Right hindlimb (tissue), 1 donor: Measurements from ENCODE around the gene MIF4GD.
"Not testable (repeated sequence)": the region's sequence is repeated elsewhere in the genome, so short reads cannot be mapped to it uniquely, and the experiment has no call there.

Experiments used
- DNase-seq: peaks from one replicate; pipeline ENCODE4 v3.0.0-alpha.2; 2018

The MIF4GD gene

DNA sequence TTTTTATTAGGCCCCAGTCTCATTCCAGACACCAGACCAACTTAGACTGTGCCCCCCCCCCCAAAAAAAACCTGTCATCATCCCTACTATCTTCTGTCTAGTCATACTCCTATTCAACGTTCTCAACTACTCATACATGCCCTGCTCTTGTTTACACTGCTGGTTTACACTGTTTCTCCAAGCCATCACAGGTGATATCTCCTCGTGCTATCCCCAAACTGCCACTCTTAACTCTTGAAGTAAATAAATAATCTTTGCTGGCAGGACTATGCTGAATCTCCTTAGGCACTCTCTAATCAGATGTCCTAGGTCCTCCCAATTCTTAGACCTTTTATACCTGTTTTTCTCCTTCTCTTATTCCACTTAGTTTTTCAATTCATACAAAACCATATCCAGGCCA lies 13.8 kb downstream of the MIF4GD start:
- not testable (repeated sequence) for DNase-seq

DNA sequence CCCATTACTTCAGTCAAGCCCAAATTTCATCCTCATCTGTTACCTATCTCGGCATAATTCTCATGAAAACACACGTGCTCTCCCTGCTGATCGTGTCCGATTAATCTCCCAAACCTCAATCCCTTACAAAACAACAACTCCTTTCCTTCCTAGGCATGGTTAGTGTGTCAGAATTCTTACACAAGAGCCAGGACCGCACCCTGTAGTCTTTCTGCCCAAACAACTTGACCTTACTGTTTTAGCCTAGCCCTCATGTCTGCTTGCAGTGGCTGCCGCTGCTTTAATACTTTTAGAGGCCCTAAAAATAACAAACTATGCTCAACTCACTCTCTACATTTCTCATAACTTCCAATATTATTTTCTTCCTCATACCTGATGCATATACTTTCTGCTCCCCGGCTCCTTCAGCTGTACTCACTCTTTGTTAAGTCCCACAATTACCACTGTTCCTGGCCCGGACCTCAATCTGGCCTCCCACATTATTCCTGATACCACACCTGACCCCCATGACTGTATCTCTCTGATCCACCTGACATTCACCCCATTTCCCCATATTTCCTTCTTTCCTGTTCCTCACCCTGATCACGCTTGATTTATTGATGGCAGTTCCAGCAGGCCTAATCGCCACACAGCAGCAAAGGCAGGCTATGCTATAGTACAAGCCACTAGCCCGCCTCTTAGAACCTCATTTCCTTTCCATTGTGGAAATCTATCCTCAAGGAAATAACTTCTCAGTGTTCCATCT lies 14.9 kb downstream of the MIF4GD start:
- DNase-seq, result not testable (repeated sequence)

DNA sequence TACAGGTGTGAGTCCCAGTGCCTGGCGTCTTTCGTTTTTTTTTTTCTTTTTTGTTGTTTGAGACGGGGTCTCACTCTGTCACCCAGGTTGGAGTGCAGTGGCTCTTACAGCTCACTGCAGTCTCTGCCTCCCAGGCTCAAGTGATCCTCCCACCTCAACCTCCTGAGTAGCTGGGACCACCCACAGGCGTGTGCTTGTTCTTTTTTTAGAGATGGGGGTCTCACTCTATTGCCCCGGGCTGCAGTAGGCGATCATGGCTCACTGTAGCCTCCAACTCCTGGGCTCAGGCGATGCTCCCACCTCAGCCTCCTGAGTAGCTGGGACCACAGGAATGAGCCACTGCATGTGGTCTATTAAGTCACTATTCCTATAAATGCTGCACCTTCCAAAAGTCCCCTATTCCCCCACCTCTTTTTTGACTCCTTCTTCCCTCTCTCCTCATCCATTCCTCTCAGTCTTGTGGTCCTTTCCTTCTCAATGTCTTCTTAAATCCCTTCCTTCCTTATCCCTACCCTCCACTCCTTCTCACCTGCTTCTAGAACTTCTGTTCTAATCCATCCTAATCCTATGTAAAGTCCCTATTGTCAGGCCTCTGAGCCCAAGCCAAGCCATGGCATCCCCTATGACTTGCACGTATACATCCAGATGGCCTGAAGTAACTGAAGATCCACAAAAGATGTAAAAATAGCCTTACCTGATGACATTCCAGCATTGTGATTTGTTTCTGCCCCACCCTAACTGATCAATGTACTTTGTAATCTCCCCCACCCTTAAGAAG lies 18.8 kb downstream of the MIF4GD start:
- DNase-seq, result no peak

GRCh38 chr17:75250009-75250471 lies 21.0 kb downstream of the MIF4GD start:
- no peak for DNase-seq

DNA sequence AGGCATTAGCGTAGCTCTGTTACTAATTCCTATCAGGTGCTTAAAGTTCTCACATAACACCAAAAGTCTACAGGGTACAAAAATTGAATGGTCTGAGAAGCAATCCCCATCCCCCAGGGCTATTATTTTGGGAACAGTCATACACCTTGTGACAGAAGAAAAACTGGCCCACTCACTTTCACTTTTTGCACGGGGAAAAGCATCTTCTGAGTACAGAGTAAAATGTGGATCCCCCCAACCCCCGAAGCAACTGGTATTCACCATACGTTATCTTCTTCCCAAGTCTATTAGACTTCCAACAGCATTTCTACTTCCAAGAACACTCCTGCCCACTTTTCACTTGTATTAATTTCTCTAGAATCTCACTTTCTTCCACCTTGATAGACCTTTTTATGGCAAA lies 21.5 kb downstream of the MIF4GD start:
- DNase-seq, result no peak

DNA sequence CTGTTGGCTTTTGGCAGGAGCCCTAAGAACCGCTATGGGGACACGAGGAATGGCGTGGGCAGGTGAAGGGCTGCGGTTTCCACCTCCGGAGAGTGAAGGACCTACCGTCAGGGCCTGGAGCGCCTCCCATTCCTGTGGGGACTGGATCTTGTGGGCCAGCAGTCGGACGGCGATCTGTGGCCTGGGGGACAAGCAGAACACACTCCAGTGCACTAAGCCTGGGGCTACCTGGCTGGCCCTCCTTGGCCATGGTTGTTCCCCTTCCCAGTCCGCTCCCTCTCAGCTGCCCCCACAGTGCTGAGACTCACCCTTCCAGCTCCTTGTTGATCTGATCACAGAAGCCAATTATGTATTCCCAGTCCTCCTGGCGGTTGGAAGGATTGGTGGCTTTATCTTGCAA lies 24.6 kb downstream of the MIF4GD start:
- DNase-seq, result no peak

DNA sequence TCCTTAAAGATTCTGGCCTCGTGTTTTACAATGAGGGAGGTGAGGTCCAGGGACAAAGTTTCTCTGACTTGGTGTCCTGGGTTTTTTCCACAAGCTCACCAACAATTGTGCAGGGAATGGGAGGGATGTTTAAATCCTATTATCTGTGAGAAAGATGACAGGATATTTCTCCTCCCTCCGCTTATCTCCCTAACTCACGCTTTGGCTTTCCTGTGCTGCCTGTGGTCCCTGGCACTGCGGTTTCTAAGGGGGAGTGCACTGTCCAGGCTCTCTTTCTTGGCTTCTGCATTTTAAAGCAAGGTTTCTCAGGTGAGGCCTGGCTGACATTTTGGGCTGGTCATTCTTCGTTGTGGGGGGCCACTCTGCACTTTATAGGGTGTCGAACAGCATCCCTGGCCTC lies 26.0 kb downstream of the MIF4GD start:
- no peak for DNase-seq

GRCh38 chr17:75244133-75244866 lies 26.7 kb downstream of the MIF4GD start:
- no peak for DNase-seq

- no peak for DNase-seq
These were observed 28.5 kb downstream of the MIF4GD start for GRCh38 chr17:75242461-75243042.

- no peak for DNase-seq
These were observed 29.0 kb downstream of the MIF4GD start for GRCh38 chr17:75241996-75242460.

DNA sequence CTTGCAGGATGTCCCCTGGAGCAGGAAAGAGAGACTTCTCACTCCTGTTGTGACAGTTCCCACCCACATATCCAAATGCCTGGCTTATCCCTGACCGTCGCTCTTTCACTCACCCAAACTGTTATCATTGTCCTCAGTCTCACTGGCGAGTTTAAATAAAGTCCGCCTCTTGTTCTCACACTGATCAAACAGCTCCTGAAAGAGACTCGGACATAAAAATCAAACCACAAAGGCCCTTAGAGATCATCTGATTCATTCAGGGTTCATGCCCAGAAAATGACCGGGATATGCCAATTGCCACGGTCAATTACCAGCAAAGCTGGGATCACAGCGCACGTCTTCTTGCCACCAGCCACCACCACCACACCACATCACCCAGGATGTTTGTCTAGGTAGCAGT lies 29.5 kb downstream of the MIF4GD start:
- no peak for DNase-seq

GRCh38 chr17:75241143-75241430 lies 29.9 kb downstream of the MIF4GD start:
- no peak for DNase-seq

DNA sequence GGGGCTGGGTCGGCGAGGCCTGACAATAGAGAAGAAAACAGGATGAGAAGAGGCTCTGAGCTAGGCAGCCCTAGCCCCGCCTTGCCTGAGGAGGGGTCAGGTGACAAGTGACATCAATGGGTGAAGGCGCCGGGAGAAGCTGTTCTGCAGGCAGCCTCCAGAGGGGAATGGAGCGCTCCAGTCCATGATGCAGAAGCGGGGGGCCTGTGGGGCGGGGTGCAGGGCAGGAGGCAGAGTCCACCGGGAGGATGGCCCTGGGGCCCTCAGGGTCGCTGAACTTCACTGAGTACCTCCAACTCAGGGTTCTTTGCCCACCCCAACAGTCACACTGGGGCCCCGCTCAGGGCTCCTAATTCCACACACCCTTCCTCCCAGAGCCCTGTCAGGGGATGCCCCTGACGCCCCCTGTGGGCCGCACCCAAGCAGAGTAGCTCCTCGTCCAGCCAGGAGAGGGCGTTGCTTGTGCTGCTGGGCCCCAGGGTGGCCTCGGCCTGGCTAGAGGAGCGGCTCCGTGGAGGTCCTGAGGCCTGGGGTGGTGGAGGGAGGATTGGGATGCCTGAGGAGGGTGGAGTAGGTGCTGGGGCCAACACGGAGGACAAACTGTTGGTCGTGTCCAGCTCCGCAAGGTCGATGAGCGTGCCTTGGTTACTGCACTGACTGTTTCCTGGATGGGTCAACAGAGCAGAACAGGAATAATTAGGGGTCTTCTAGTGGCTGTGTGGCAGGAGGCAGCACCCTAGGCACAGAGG lies 30.5 kb downstream of the MIF4GD start:
- DNase-seq, result no peak

DNA sequence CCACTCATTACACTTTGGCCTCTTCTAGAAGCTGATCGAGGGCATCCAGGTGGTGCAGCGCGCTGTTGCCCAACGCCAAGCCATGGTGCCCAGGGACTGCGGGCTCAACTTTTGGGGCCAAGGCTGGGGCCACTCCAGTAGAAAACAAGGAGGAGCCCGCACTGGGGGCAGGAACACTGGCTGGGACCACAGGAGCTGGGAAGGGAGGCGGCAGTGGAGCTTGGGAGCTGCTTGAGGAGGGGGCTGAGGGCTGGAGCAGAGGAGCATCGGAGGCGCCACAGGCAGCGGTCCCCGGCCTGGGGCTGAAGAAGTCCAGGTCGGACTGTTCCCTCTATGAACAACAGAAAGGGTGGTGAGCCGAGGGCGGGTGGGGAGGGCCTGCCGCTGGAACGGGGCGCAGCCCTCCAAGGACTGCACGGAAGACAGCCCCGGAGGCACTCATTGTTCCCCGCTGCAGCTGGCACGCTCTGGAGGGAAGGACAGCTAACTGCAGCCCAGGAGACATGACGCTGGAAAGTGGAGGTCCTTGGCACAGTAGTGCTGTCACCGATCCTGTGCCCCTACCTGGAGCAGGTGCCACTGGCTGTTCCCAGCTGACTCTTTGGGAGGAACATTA lies 31.1 kb downstream of the MIF4GD start:
- no peak for DNase-seq

- no peak for DNase-seq
These were observed 31.8 kb downstream of the MIF4GD start for GRCh38 chr17:75239214-75239613.

DNA sequence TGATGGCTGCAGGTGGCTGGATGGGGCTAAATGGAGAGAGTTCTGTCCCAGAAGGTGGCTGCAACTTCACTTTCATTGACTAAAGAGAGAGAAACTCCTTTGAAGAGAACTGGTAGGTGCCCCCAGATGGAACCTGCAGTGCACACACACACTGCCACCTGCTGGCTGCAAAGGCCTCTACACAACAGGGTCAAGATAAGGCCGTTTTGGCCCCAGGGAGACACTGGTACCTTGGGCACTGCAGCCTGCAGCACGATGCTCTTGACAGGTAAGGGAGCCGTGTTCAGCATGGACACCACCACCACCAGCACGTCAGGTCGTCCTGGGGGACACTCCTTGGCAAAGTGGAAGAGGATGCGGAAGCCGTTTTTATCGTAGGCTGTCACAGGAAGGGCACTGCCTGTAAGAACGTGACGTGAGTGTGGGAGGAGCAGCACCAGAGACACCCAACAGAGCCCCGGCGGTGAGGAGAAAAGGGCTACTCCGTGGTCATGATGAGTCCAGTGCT lies 32.3 kb downstream of the MIF4GD start:
- DNase-seq, result peak; percentile 57

GRCh38 chr17:75238020-75238580 lies 32.9 kb downstream of the MIF4GD start:
- no peak for DNase-seq

- DNase-seq, result no peak
These were observed 33.7 kb downstream of the MIF4GD start for GRCh38 chr17:75237100-75238014.

- DNase-seq, result no peak
These were observed 38.2 kb downstream of the MIF4GD start for GRCh38 chr17:75232786-75233185.

DNA sequence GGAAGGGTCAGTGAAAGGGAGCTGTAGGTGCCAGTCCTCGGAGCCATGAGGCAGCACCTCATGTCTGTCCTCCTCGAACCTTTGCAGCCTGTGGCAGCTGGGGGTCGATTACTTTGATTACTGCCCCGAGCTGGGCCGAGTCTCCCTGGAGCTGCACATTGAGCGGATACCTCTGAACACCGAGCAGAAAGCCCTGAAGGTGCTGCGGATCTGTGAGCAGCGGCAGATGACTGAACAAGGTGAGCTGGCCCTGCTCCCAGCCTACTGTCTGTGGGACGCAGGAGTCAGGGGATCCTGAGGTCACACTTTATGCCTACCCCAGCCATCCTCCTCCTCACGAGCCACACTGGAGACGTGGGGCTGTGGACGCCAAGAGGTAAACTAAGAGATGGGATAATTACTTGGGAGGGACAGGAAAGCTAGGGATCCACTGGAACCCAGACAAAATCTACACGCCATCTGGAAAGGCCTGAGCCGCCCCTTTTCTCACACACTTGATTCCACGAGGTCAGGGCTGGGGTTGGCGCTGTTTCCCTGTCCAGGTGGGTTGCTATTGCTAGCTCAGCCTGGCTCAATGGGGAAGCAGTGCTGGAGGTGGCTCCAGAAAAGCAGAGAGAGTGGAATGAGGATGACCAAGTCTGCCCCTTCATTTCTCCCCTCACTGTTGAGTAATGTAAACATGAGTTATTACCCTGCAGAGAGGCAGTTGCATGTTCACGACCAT lies 39.1 kb downstream of the MIF4GD start:
- DNase-seq, result no peak
